Iris pigment epithelial cell (primary cell): Measurements from ENCODE around the gene FOXN4.
"Not testable (repeated sequence)": the region's sequence is repeated elsewhere in the genome, so short reads cannot be mapped to it uniquely, and the experiment has no call there.

Experiments used
- DNase-seq: peaks from one replicate; pipeline ENCODE4 v3.0.0-alpha.2; 2011; ENCODE audit warnings: low read depth

Gene FOXN4, protein sequence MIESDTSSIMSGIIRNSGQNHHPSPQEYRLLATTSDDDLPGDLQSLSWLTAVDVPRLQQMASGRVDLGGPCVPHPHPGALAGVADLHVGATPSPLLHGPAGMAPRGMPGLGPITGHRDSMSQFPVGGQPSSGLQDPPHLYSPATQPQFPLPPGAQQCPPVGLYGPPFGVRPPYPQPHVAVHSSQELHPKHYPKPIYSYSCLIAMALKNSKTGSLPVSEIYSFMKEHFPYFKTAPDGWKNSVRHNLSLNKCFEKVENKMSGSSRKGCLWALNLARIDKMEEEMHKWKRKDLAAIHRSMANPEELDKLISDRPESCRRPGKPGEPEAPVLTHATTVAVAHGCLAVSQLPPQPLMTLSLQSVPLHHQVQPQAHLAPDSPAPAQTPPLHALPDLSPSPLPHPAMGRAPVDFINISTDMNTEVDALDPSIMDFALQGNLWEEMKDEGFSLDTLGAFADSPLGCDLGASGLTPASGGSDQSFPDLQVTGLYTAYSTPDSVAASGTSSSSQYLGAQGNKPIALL

GRCh38 chr12:109308534-109309380 lies at the start of gene FOXN4:
TSS of gene FOXN4 (minus strand) at chr12:109309284. CDS start at chr12:109308321, 963 bp downstream.
- no peak for DNase-seq

DNA sequence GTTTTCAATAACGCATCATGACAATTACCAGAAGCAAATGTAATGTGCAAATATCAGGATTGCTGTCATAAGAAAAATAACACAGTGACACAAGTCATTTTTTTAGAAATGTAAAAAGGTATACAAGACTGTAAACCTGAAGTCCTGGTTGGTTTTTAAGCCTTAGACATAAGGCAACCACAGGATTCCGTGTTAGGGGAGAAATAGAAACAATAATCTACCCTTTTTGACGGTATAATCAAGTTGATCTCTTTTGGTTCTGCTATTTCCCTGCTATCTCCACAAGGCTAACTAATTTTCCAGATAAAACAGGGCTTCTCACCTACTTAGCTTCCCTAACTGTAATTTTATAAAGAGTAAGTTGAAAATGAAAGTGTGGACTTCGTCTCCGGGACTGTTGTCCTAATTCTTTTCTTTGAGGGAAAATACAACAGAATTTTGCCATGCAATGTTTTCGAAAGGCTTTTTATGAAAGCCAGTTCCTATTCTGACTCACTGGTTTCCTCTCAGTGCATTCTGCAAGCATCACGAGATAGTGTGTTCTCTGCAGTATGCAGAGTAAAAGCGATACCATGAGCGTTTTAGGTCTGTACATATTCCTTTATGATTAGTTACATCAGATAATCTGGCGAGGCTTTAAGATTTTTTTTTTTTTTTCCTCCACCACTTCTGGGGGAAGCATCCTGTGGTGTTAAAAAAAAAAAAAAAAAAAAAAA lies 49.2 kb upstream of the FOXN4 start:
- DNase-seq: no peak

DNA sequence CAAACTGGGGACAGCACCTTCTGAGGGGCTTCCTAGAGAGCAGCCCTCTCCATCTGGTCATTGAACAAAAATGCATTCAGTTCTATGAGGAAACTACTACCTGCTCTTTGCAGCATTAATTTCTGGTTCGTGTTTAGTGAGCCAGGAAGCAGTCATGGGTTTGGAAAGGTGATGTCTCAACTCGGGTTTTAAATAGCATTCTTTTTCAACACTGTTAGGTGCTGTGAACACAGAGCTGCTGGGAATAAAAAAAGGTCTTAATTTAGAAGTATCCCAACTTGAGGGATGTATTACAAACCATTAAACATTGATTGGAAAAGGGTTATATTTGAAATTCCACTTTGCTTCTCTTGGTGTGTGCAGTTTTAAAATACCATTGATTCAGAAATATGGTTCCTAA lies 47.9 kb upstream of the FOXN4 start:
- no peak for DNase-seq

- DNase-seq: no peak
Observed at GRCh38 chr12:109356577-109356976, 47.5 kb upstream of the FOXN4 start.

- no peak for DNase-seq
Observed at GRCh38 chr12:109352184-109352583, 43.1 kb upstream of the FOXN4 start.

DNA sequence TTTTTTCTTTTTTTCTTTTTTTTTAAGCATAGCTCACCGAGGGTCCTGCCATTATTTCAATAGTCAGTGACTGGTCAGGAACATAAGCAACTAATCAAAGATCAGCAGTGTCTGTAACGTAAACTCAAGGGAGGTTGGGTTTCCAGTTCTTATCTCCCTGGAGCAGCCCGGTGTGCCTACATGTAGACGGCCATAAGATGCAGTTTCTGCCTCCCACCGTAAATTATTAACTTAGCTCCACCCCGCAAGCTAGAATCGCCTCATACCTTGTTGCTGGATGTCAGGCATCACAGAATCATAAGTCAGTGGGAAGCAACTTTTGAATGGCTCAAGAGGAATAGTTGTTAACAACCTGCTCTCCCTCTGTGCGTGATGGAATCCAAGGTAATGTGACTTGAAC lies 38.5 kb upstream of the FOXN4 start, which contains the start of gene MYO1H:
MYO1H (plus strand) TSS at position 312 of the 400 bp plus-strand sequence; CDS start at position 373, 61 bp downstream.
- DNase-seq: no peak

DNA sequence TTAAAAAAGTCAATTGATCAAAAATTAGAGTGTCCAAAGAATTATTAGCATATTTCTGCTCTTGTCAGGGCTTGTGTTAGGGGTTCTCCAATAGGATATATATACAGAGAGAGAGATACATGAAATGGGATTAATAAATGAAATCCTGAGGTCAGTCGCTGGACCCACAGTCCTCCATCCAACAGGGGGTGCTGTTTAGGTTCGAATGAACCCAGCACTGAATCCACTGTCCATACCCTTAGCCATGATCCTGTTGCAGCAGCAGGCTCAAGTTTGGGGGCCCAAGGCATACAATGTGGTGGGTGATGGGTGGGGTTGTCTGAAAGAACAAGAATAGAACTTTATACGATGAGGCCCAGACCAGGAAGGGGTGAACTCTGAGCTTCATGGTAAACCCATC lies 37.8 kb upstream of the FOXN4 start:
- no peak for DNase-seq

DNA sequence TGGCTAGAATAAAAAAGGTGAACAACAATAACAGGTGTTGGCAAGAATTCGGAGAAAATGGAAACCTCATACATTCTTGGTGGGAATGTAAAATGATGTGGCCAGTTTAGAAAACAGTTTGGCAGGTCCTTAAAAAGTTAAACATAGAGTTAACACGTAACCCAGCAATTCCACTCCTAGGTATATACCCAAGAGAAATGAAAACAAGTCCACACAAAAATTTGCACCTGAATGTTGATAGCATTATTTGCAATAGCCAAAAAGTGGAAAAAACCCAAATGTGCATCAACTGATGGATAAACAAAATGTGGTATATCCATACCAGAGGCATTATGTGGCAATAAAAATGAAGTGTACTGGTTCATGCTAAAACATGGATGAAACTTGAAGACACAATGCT lies 36.3 kb upstream of the FOXN4 start:
- DNase-seq: no peak

DNA sequence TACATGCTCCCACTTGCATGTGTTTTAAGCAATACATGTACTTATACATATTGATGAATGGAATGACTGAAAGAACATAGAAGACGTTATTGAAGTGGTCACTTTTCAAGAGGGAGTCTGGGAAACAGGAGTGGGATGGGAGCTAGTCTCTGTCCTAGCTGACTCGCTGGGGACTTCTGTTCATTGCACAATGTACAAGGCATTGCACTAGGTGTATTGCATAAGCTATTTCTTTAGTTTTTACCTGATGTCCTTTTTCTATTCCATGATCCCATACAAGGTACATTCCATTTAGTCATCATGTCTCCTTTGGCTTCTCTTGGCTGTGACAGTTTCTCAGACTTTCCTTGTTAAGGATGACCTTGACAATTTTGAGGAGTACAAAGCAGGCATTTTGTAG lies 34.6 kb upstream of the FOXN4 start:
- no peak for DNase-seq

- DNase-seq: no peak
Observed at GRCh38 chr12:109336593-109336992, 27.5 kb upstream of the FOXN4 start.

GRCh38 chr12:109334887-109335286 lies 25.8 kb upstream of the FOXN4 start:
- DNase-seq: no peak

GRCh38 chr12:109331301-109331952 lies 22.3 kb upstream of the FOXN4 start:
- DNase-seq: no peak

DNA sequence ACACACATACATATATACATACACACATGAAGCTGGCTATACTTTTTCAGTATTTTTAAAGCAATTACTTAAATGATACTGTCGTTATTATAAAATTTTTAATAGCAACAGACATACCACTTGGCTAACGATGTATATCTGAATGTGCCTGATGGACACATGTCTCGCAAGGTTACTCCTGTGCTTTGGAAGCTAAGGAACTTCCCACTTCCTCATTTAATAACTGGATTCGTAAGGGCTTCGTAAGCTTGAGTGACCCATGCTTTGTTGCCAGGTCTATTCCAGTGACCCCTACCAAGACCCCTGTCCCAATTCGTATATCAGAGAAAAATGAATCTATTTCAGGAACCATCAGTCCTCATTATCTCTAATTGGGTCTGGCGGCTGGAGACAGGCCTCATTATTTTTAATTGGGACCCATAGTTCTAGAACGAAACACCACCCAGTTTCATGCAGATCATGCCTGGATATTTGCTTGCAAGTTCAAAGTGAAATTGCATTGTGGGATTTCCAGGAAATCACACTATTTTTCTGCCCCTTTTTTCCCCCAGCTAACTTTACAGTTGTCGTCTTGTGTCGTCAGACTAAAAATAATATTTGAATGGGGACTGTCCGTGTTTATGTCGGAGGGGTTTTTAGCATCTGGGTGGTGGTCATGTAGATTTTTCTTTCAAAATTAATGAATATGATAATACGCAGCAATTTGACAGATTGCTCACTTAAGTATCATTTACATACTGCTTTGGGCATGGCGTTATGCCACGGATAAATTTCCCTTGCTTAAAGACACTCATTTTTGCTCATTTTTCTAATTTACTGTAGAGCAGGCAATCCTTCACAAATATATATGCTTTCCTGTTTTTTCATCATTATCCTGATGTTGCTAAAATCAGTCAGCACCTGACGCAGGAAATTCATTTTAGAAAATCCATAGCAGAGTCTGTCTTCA lies 21.5 kb upstream of the FOXN4 start:
- no peak for DNase-seq

- DNase-seq: no peak
Observed at GRCh38 chr12:109329686-109330085, 20.6 kb upstream of the FOXN4 start.

GRCh38 chr12:109329003-109329402 lies 19.9 kb upstream of the FOXN4 start:
- no peak for DNase-seq

- not testable (repeated sequence) for DNase-seq
Observed at GRCh38 chr12:109321294-109321693, 12.2 kb upstream of the FOXN4 start.

DNA sequence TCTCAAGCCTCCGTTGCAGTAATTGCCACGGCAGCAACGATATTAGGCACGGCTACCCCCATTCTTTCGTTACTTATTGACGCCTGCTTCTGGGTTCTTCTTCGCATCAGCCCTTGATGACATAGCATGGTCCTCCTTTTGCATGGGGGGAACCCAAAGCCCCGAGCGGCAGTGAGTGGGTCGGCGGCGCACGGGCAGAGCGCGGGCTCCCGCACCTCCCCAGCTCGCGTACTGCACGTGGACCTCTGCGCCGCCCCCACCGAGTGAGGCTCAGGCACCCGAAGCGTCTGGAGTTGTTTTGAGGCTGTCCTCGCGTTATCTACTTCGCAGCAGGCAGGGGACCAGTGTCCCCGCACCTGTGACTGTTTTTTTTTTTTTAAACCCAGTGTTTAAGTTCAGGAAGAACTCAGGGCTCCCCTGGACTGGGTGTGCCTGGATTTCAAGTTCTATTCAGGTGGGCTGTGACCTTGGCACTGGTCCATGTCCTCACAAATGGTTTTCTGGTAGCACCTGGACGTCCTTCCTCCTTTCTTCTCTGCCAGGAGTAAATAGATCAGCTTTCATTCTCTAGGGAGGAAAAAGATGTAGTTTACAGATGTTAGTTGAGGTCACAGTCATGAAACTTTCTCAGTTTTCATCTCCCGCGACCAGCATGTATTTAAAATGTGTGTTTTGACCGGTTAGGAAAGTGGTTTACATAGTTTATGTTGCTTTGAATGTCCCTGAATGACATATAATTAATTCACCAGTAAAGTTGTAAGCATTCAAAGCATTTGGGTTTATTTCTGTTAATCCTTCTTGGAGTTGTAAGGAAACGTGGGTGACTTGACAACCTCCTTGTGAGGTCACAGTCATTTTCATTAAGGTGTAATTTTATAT lies 1.4 kb upstream of the FOXN4 start:
- no peak for DNase-seq

GRCh38 chr12:109309381-109310246 lies 530 bp upstream of the FOXN4 start:
- no peak for DNase-seq
